Measurements from ENCODE around the gene MICAL3.

GRCh38 chr22:17912945-17913721, 111.2 kb downstream of the MICAL3 start:
- no peak for TF ChIP-seq CTCF (IDR thresholded peaks at IDR 0.05)
- TF ChIP-seq ZFX (IDR thresholded peaks at IDR 0.05; ENCODE audit: borderline replicate concordance): no peak
